Uterus (tissue), 4 donors: ENCODE results near the gene PPM1F. TPM values are rescaled to one million over a fixed set of nuclear protein-coding genes. Genes with fewer than 3 reads are reported as not detected.

Experiments
- DNase-seq, 2 donors: peaks; one replicate each; pipeline ENCODE4 v3.0.0-alpha.2; 2019 to 2020
- H3K27ac ChIP-seq, 2 donors: fragments of 200-600 bp; sonication (generic); 1 replicate in 1 of 2; 2 replicates in 1 of 2; pipeline ENCODE4 v1.5.1; 2016 to 2018
- H3K27me3 ChIP-seq, 2 donors: fragments of 200-600 bp; sonication (generic); one replicate each; pipeline ENCODE4 v1.5.1; 2018 to 2019; ENCODE audit warnings: control low read depth in 1 of 2
- H3K36me3 ChIP-seq, 2 donors: fragments of 200-600 bp; sonication (generic); one replicate each; pipeline ENCODE4 v1.5.1; 2019; ENCODE audit warnings: control low read depth in 1 of 2
- H3K4me1 ChIP-seq, 2 donors: fragments of 200-600 bp; sonication (generic); one replicate each; pipeline ENCODE4 v1.5.1; 2018 to 2019; ENCODE audit warnings: control low read depth in 1 of 2
- H3K4me3 ChIP-seq, 2 donors: fragments of 200-600 bp; sonication (generic); 1 replicate in 1 of 2; 2 replicates in 1 of 2; pipeline ENCODE4 v1.5.1; 2018 to 2019; ENCODE audit warnings: mild to moderate bottlenecking in 1 of 2
- H3K9me3 ChIP-seq, 2 donors: fragments of 200-600 bp; sonication (generic); one replicate each; pipeline ENCODE4 v1.5.1; 2019; ENCODE audit warnings: control low read depth in 1 of 2
- CTCF ChIP-seq, 4 experiments: fragments of 200-600 bp in 2 of 4; fragments of 450-650 bp in 2 of 4; sonication (generic) in 2 of 4; IDR thresholded peaks; one replicate each; pipeline ENCODE4 v1.5.1; 2016 to 2019; ENCODE audit warnings: antibody characterized with exemption in 4 of 4, mild to moderate bottlenecking in 2 of 4, moderate library complexity in 1 of 4
- POLR2A ChIP-seq, 2 donors: fragments of 450-650 bp; IDR thresholded peaks; one replicate each; pipeline ENCODE4 v1.6.1; 2016; ENCODE audit warnings: antibody characterized with exemption in 2 of 2, mild to moderate bottlenecking in 1 of 2, moderate library complexity in 1 of 2
- intact Hi-C: fragments of 100-400 bp; cut with DNase I; formaldehyde crosslinking; loops from one replicate; pipeline ENCODE4 v1.15.1; 2023; ENCODE audit warnings: low total_unique reads
- total RNA-seq, 4 donors: library from RNA; depleted of rRNA in 3 of 4; stranded (reverse); fragments of >200 nt in 3 of 4; gene quantifications; one replicate each; pipeline versions ENCODE4 v1.1.0 to v1.2.4, GENCODE V29; 2014 to 2023
- donor health status: DM: yes; HTN: yes; CAD: no.

PPM1F gene
- total RNA-seq, 4 donors from 2014 or later: 16.2 to 67.3 (median 48.8) TPM

GRCh38 chr22:21923163-21923561, 29.5 kb downstream of the PPM1F start:
- TF ChIP-seq CTCF (IDR thresholded peaks at IDR 0.05) (no peak), POLR2A (IDR thresholded peaks at IDR 0.05) (no peak)
- no peaks in the 10 kb centered on the region for H3K36me3 ChIP-seq
- intact Hi-C loops: no loop called here

GRCh38 chr22:21922370-21923162, 30.1 kb downstream of the PPM1F start:
- Histone ChIP-seq H3K4me1 (peaks cover 0 to 2% of the 10 kb centered on the region in 2 donors), H3K9me3 (no peaks in the 10 kb centered on the region), H3K36me3 (no peaks in the 10 kb centered on the region), H3K27ac (no peak overlapping the region), H3K4me3 (no peak overlapping the region), H3K27me3 (no peaks in the 10 kb centered on the region)
- TF ChIP-seq POLR2A (IDR thresholded peaks at IDR 0.05) (no peak), CTCF (IDR thresholded peaks at IDR 0.05) (no peak)
- DNase-seq: no peak
- intact Hi-C loops: no loop called here

More at GRCh38 chr22:21923163-21923561, 29.5 kb downstream of the PPM1F start:
- Histone ChIP-seq H3K4me1 (no peaks in the 10 kb centered on the region), H3K9me3 (no peaks in the 10 kb centered on the region), H3K4me3 (no peak overlapping the region), H3K27ac (no peak overlapping the region), H3K27me3 (no peaks in the 10 kb centered on the region)
- DNase-seq: no peak

- no peaks in the 10 kb centered on the region for H3K9me3 ChIP-seq
- no peaks in the 10 kb centered on the region for H3K36me3 ChIP-seq
- intact Hi-C loops: no loop called here
- H3K27ac ChIP-seq: no peak overlapping the region
- peaks cover 0 to 11% of the 10 kb centered on the region in 2 donors for H3K4me1 ChIP-seq
- TF ChIP-seq POLR2A (IDR thresholded peaks at IDR 0.05): no peak
- no peak for TF ChIP-seq CTCF (IDR thresholded peaks at IDR 0.05)
- H3K4me3 ChIP-seq: no peak overlapping the region
- DNase-seq: no peak
- H3K27me3 ChIP-seq: no peaks in the 10 kb centered on the region
Measured at GRCh38 chr22:21921729-21922128, 30.9 kb downstream of the PPM1F start.

- TF ChIP-seq POLR2A (IDR thresholded peaks at IDR 0.05): no peak
- no peak for TF ChIP-seq CTCF (IDR thresholded peaks at IDR 0.05)
- Histone ChIP-seq H3K27ac (no peak overlapping the region), H3K36me3 (no peaks in the 10 kb centered on the region), H3K27me3 (no peaks in the 10 kb centered on the region), H3K4me3 (no peak overlapping the region), H3K4me1 (peaks cover 0 to 12% of the 10 kb centered on the region in 2 donors), H3K9me3 (no peaks in the 10 kb centered on the region)
- DNase-seq: no peak
- intact Hi-C loops: no loop called here
Measured at GRCh38 chr22:21921184-21921721, 31.4 kb downstream of the PPM1F start.
